GM23338 (cell line): ENCODE measurements around the gene CNNM2. TPM values are rescaled to one million over a fixed set of nuclear protein-coding genes. Genes with fewer than 3 reads are reported as not detected.

Source experiments
- ATAC-seq: fragments of 200-7000 bp; cut with Tn5 transposase; 3 replicates; pipeline ENCODE4 v1.9.1; 2020
- DNase-seq: peaks from one replicate; pipeline ENCODE4 v3.0.0-alpha.2; 2015; ENCODE audit warnings: low spot score
- H2AFZ ChIP-seq: fragments of 200-600 bp; sonication (generic); 2 replicates; pipeline ENCODE4 v1.8.0; 2016; ENCODE audit warnings: antibody characterized with exemption, mild to moderate bottlenecking, moderate library complexity
- H3F3A ChIP-seq: fragments of 200-600 bp; sonication (generic); replicated peaks from 2 replicates; pipeline ENCODE4 v1.8.0; 2017; ENCODE audit warnings: antibody characterized with exemption, mixed run types, low read depth
- H3K27ac ChIP-seq: fragments of 200-600 bp; sonication (generic); 2 replicates; pipeline ENCODE4 v1.6.1; 2016; ENCODE audit warnings: low read depth
- H3K27me3 ChIP-seq: fragments of 200-600 bp; sonication (generic); 2 replicates; pipeline ENCODE4 v1.8.0; 2016; ENCODE audit warnings: mild to moderate bottlenecking, mixed run types, moderate library complexity; ENCODE audit not compliant: insufficient read depth
- H3K36me3 ChIP-seq: fragments of 200-600 bp; sonication (generic); 2 replicates; pipeline ENCODE4 v1.8.0; 2016; ENCODE audit warnings: mild to moderate bottlenecking; ENCODE audit not compliant: insufficient read depth
- H3K4me1 ChIP-seq: fragments of 200-600 bp; sonication (generic); 2 replicates; pipeline ENCODE4 v1.8.0; 2016; ENCODE audit warnings: mild to moderate bottlenecking, moderate library complexity; ENCODE audit not compliant: insufficient read depth
- H3K4me2 ChIP-seq: fragments of 200-600 bp; sonication (generic); 2 replicates; pipeline ENCODE4 v1.7.1; 2017; ENCODE audit warnings: mixed run types
- H3K4me3 ChIP-seq: fragments of 200-600 bp; sonication (generic); 2 replicates; pipeline ENCODE4 v1.6.1; 2016; ENCODE audit warnings: mixed run types
- H3K79me2 ChIP-seq: fragments of 200-600 bp; sonication (generic); replicated peaks from 2 replicates; pipeline ENCODE4 v1.8.0; 2017; ENCODE audit warnings: mild to moderate bottlenecking; ENCODE audit not compliant: insufficient read depth
- H3K9me2 ChIP-seq: fragments of 200-600 bp; sonication (generic); 2 replicates; pipeline ENCODE4 v1.8.0; 2017; ENCODE audit not compliant: insufficient read depth
- H4K20me1 ChIP-seq: fragments of 200-600 bp; sonication (generic); replicated peaks from 2 replicates; pipeline ENCODE4 v1.8.0; 2017; ENCODE audit warnings: mild to moderate bottlenecking; ENCODE audit not compliant: insufficient read depth
- H3K27ac Mint-ChIP-seq: 2 replicates; pipeline ENCODE4 v1.8.0; 2020; ENCODE audit warnings: inconsistent platforms, mild to moderate bottlenecking, moderate library complexity, mixed read lengths
- H3K27me3 Mint-ChIP-seq: 3 replicates; pipeline ENCODE4 v1.8.0; 2022; ENCODE audit warnings: low read depth, mild to moderate bottlenecking, moderate library complexity, mixed read lengths, inconsistent platforms; ENCODE audit not compliant: insufficient read depth, poor library complexity
- H3K36me3 Mint-ChIP-seq: 3 replicates; pipeline ENCODE4 v1.8.0; 2021; ENCODE audit warnings: low read depth, mild to moderate bottlenecking, inconsistent platforms, moderate library complexity, mixed read lengths
- H3K4me1 Mint-ChIP-seq: 3 replicates; pipeline ENCODE4 v1.8.0; 2020; ENCODE audit warnings: mild to moderate bottlenecking, inconsistent platforms, mixed read lengths
- H3K4me3 Mint-ChIP-seq: 3 replicates; pipeline ENCODE4 v1.8.0; 2021; ENCODE audit warnings: moderate library complexity, mild to moderate bottlenecking, inconsistent platforms, mixed read lengths
- H3K9me3 Mint-ChIP-seq: 3 replicates; pipeline ENCODE4 v1.8.0; 2020; ENCODE audit warnings: moderate library complexity, mild to moderate bottlenecking, inconsistent platforms, mixed read lengths
- CREB1 ChIP-seq: fragments of 250-450 bp; sonication (Bioruptor Pico); IDR thresholded peaks from 2 replicates; pipeline ENCODE4 v1.5.0; 2020; ENCODE audit warnings: low read depth, mild to moderate bottlenecking, moderate library complexity
- ETS1 ChIP-seq: IDR thresholded peaks from 2 replicates; pipeline ENCODE4 v1.6.1; 2016; ENCODE audit warnings: antibody characterized with exemption
- EZH2phosphoT487 ChIP-seq: fragments of 200-600 bp; sonication (generic); IDR thresholded peaks from one replicate; pipeline ENCODE4 v1.8.1; 2018; ENCODE audit warnings: antibody characterized with exemption; ENCODE audit not compliant: unreplicated experiment
- JUNB ChIP-seq: IDR thresholded peaks from one replicate; pipeline ENCODE4 v1.6.1; 2016; ENCODE audit warnings: antibody characterized with exemption; ENCODE audit not compliant: unreplicated experiment
- NANOG ChIP-seq: IDR thresholded peaks from 2 replicates; pipeline ENCODE4 v1.6.1; 2016; ENCODE audit warnings: antibody characterized with exemption, borderline replicate concordance
- POLR2AphosphoS5 ChIP-seq: IDR thresholded peaks from 2 replicates; pipeline ENCODE4 v1.6.1; 2016; ENCODE audit warnings: antibody characterized with exemption, low read depth
- REST ChIP-seq: IDR thresholded peaks from one replicate; pipeline ENCODE4 v1.6.1; 2018; ENCODE audit warnings: antibody characterized with exemption; ENCODE audit not compliant: unreplicated experiment
- ZNF114 ChIP-seq: fragments of 250-450 bp; sonication (Bioruptor Pico); IDR thresholded peaks from 2 replicates; pipeline ENCODE4 v1.5.0; 2020; ENCODE audit warnings: mild to moderate bottlenecking, moderate library complexity
- polyA plus RNA-seq: library from polyadenylated mRNA; unstranded; fragments of >200 nt; fragmentation: Nextera tagmentation; extraction: Ambion mirVana; gene quantifications from 2 replicates; pipeline ENCODE4 v1.2.1, GENCODE V29; 2016
- total RNA-seq: library from RNA; depleted of rRNA; stranded (reverse); fragments of >200 nt; shearing (Covaris generic); gene quantifications from 2 replicates; pipeline ENCODE4 v1.2.3, GENCODE V29; 2014
- TF ChIP-seq, protein P1 (sequence below), 2 experiments: fragments of 200-600 bp in 1 of 2; sonication (generic) in 1 of 2; conservative IDR thresholded peaks; 2 replicates each; pipeline versions ENCODE4 v1.5.1 to v1.6.1; 2016 to 2017; ENCODE audit warnings: antibody characterized with exemption in 2 of 2, low read depth in 2 of 2, mild to moderate bottlenecking in 2 of 2, moderate library complexity in 1 of 2
- TF ChIP-seq, protein P2 (sequence below): fragments of 250-450 bp; sonication (Bioruptor Pico); IDR thresholded peaks from 2 replicates; pipeline ENCODE4 v1.5.0; 2020; ENCODE audit warnings: mild to moderate bottlenecking, moderate library complexity

Gene CNNM2
- total and polyA plus RNA-seq, 2 experiments from 2014 or later: 4.5 to 31.3 TPM

DNA sequence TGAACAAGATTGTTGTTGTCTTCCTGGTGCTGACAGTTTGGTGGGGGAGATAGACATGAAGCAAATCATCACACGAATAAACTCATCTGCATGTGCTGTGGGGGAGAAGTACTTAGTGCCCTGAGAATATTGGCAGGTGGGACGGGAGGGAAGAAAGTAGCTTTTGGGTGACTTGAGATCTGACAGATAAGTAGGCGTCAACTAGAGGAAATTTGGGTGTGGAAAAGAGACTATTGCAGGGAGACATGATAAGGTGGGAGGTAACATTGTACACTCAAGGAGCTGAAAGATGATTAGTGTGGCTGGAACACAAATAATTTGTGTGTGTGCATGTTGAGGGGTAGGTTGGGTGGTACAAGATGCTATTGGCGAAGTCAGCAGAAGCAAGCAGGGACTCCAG lies 30.1 kb downstream of the CNNM2 start:
- Mint-ChIP-seq H3K36me3 (no peaks in the 10 kb centered on the region), H3K4me1 (peaks cover 14% of the 10 kb centered on the region; the same call in 2 of the 3 replicates), H3K4me3 (no peak overlapping the region), H3K27me3 (no peaks in the 10 kb centered on the region), H3K27ac (no peak overlapping the region), H3K9me3 (no peaks in the 10 kb centered on the region)
- Histone ChIP-seq H3K4me2 (no peak overlapping the region), H3K4me3 (no peak overlapping the region), H2AFZ (no peak overlapping the region), H3K79me2 (peaks cover 3% of the 10 kb centered on the region; the same call in 1 of the 2 replicates), H3K27me3 (no peaks in the 10 kb centered on the region), H3F3A (no peaks in the 10 kb centered on the region), H3K36me3 (no peaks in the 10 kb centered on the region), H4K20me1 (peaks cover 16% of the 10 kb centered on the region), H3K27ac (no peak overlapping the region), H3K4me1 (peaks cover 14% of the 10 kb centered on the region), H3K9me2 (no peaks in the 10 kb centered on the region)
- ATAC-seq (no peak), DNase-seq (no peak)
- TF ChIP-seq, protein P1, sequence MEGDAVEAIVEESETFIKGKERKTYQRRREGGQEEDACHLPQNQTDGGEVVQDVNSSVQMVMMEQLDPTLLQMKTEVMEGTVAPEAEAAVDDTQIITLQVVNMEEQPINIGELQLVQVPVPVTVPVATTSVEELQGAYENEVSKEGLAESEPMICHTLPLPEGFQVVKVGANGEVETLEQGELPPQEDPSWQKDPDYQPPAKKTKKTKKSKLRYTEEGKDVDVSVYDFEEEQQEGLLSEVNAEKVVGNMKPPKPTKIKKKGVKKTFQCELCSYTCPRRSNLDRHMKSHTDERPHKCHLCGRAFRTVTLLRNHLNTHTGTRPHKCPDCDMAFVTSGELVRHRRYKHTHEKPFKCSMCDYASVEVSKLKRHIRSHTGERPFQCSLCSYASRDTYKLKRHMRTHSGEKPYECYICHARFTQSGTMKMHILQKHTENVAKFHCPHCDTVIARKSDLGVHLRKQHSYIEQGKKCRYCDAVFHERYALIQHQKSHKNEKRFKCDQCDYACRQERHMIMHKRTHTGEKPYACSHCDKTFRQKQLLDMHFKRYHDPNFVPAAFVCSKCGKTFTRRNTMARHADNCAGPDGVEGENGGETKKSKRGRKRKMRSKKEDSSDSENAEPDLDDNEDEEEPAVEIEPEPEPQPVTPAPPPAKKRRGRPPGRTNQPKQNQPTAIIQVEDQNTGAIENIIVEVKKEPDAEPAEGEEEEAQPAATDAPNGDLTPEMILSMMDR (conservative IDR thresholded peaks at IDR 0.05; ENCODE audit: low read depth in 2 of 2): no peak
- no peak for TF ChIP-seq EZH2phosphoT487
- TF ChIP-seq JUNB: no peak
- no peak for TF ChIP-seq POLR2AphosphoS5
- no peak for TF ChIP-seq ZNF114
- TF ChIP-seq NANOG: no peak
- TF ChIP-seq CREB1 (CRISPR knock-in tag): no peak
- TF ChIP-seq ETS1: no peak
- TF ChIP-seq, protein P2, sequence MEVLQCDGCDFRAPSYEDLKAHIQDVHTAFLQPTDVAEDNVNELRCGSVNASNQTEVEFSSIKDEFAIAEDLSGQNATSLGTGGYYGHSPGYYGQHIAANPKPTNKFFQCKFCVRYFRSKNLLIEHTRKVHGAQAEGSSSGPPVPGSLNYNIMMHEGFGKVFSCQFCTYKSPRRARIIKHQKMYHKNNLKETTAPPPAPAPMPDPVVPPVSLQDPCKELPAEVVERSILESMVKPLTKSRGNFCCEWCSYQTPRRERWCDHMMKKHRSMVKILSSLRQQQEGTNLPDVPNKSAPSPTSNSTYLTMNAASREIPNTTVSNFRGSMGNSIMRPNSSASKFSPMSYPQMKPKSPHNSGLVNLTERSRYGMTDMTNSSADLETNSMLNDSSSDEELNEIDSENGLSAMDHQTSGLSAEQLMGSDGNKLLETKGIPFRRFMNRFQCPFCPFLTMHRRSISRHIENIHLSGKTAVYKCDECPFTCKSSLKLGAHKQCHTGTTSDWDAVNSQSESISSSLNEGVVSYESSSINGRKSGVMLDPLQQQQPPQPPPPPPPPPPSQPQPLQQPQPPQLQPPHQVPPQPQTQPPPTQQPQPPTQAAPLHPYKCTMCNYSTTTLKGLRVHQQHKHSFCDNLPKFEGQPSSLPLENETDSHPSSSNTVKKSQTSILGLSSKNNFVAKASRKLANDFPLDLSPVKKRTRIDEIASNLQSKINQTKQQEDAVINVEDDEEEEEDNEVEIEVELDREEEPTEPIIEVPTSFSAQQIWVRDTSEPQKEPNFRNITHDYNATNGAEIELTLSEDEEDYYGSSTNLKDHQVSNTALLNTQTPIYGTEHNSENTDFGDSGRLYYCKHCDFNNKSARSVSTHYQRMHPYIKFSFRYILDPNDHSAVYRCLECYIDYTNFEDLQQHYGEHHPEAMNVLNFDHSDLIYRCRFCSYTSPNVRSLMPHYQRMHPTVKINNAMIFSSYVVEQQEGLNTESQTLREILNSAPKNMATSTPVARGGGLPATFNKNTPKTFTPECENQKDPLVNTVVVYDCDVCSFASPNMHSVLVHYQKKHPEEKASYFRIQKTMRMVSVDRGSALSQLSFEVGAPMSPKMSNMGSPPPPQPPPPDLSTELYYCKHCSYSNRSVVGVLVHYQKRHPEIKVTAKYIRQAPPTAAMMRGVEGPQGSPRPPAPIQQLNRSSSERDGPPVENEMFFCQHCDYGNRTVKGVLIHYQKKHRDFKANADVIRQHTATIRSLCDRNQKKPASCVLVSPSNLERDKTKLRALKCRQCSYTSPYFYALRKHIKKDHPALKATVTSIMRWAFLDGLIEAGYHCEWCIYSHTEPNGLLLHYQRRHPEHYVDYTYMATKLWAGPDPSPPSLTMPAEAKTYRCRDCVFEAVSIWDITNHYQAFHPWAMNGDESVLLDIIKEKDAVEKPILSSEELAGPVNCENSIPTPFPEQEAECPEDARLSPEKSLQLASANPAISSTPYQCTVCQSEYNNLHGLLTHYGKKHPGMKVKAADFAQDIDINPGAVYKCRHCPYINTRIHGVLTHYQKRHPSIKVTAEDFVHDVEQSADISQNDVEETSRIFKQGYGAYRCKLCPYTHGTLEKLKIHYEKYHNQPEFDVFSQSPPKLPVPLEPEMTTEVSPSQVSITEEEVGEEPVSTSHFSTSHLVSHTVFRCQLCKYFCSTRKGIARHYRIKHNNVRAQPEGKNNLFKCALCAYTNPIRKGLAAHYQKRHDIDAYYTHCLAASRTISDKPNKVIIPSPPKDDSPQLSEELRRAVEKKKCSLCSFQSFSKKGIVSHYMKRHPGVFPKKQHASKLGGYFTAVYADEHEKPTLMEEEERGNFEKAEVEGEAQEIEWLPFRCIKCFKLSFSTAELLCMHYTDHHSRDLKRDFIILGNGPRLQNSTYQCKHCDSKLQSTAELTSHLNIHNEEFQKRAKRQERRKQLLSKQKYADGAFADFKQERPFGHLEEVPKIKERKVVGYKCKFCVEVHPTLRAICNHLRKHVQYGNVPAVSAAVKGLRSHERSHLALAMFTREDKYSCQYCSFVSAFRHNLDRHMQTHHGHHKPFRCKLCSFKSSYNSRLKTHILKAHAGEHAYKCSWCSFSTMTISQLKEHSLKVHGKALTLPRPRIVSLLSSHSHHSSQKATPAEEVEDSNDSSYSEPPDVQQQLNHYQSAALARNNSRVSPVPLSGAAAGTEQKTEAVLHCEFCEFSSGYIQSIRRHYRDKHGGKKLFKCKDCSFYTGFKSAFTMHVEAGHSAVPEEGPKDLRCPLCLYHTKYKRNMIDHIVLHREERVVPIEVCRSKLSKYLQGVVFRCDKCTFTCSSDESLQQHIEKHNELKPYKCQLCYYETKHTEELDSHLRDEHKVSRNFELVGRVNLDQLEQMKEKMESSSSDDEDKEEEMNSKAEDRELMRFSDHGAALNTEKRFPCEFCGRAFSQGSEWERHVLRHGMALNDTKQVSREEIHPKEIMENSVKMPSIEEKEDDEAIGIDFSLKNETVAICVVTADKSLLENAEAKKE (CRISPR knock-in tag): no peak
- TF ChIP-seq REST: no peak
